ENCODE measurements around the gene KIFC3.
"Not testable (repeated sequence)": the region's sequence is repeated elsewhere in the genome, so short reads cannot be mapped to it uniquely, and the experiment has no call there.

The KIFC3 gene

DNA sequence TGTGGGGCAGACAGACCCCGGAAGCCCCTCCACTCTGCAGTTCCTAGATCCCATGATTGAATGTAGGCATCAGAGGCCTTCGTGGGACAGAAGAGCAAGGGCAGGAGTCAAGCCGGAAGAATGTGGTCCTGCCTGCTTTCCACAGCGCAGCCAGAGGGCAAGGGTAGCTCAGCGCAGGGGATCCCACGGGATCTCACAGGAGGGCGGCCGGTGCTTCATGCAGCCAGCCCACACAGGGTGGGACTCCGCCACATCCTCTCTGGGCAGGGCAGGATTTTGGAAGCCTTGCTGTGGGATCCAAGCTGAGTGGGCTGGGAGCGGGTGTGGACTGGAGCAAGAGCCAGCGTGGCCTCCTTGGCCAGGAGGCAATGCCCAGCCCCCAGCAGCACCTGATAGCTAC is 53.7 kb downstream of the KIFC3 start:
- Histone ChIP-seq H3K27ac (ENCODE audit: low read length) (no peak overlapping the region), H3K9ac (ENCODE audit: low read length) (no peak overlapping the region), H3K27me3 (ENCODE audit: low read depth, low read length) (no peaks in the 10 kb centered on the region), H4K20me1 (ENCODE audit: insufficient read depth, low read length) (no peaks in the 10 kb centered on the region), H3K4me1 (ENCODE audit: low read length) (no peaks in the 10 kb centered on the region), H3K79me2 (ENCODE audit: low read length) (no peaks in the 10 kb centered on the region), H3K9me3 (ENCODE audit: insufficient read depth, low read length) (no peaks in the 10 kb centered on the region), H2AFZ (ENCODE audit: low read depth, low read length) (no peak overlapping the region), H3K4me2 (ENCODE audit: low read length) (no peak overlapping the region), H3K36me3 (replicated peaks; ENCODE audit: low read depth, low read length) (no peaks in the 10 kb centered on the region), H3K4me3 (ENCODE audit: low read length) (no peak overlapping the region)
- TF ChIP-seq, protein P1, sequence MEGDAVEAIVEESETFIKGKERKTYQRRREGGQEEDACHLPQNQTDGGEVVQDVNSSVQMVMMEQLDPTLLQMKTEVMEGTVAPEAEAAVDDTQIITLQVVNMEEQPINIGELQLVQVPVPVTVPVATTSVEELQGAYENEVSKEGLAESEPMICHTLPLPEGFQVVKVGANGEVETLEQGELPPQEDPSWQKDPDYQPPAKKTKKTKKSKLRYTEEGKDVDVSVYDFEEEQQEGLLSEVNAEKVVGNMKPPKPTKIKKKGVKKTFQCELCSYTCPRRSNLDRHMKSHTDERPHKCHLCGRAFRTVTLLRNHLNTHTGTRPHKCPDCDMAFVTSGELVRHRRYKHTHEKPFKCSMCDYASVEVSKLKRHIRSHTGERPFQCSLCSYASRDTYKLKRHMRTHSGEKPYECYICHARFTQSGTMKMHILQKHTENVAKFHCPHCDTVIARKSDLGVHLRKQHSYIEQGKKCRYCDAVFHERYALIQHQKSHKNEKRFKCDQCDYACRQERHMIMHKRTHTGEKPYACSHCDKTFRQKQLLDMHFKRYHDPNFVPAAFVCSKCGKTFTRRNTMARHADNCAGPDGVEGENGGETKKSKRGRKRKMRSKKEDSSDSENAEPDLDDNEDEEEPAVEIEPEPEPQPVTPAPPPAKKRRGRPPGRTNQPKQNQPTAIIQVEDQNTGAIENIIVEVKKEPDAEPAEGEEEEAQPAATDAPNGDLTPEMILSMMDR (IDR thresholded peaks at IDR 0.05; ENCODE audit: low read depth, low read length) = no peak
- no peak for TF ChIP-seq EZH2phosphoT487 (IDR thresholded peaks at IDR 0.05; ENCODE audit: low read depth)

DNA sequence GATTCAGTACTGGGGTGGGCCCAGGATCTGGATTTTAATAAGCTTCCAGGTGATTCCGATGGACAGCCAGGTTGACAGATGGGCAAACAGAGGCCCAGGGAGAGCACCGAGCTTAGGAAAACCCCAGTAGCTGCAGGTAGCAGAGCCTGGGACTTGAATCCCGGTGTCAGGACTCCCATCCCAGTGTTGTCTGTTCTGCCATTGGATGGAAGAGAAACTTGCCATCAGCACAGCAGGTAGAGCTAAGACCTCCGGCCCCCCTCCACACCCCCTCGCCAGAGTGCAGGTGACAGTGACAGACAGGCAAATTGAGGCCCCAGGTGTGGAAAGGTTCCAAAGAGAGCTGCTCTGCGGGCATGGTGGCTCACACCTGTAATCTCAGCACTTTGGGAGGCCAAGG is 54.3 kb downstream of the KIFC3 start:
- Histone ChIP-seq H4K20me1 (ENCODE audit: insufficient read depth, low read length) (no peaks in the 10 kb centered on the region), H3K4me1 (ENCODE audit: low read length) (no peaks in the 10 kb centered on the region), H2AFZ (ENCODE audit: low read depth, low read length) (no peak overlapping the region), H3K27me3 (ENCODE audit: low read depth, low read length) (no peaks in the 10 kb centered on the region), H3K4me3 (ENCODE audit: low read length) (no peak overlapping the region), H3K79me2 (ENCODE audit: low read length) (no peaks in the 10 kb centered on the region), H3K9ac (ENCODE audit: low read length) (no peak overlapping the region), H3K4me2 (ENCODE audit: low read length) (no peak overlapping the region), H3K9me3 (ENCODE audit: insufficient read depth, low read length) (no peaks in the 10 kb centered on the region), H3K27ac (ENCODE audit: low read length) (no peak overlapping the region), H3K36me3 (replicated peaks; ENCODE audit: low read depth, low read length) (no peaks in the 10 kb centered on the region)
- TF ChIP-seq, protein P1 (IDR thresholded peaks at IDR 0.05; ENCODE audit: low read depth, low read length) = no peak
- TF ChIP-seq EZH2phosphoT487 (IDR thresholded peaks at IDR 0.05; ENCODE audit: low read depth) = no peak

DNA sequence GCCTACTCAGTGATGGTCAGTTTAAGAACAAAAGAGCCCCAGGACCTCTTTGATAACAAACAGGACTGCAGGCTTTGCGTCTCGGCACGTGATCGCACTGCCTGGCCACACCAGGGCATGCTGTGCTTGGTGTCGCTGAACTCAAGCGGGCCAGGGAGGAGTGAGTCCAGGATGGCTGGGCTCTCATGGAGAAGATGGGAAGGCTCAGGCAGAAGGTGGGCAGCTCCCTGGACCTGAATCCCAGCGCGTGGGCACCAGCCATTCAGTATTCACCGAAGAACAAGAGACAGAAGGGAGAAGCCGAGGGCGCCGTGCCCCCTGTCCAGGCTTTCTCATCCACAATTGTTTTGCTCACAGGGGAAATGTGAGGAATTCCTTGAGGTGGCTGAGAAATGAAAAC is 54.8 kb downstream of the KIFC3 start:
- Histone ChIP-seq H3K27me3 (ENCODE audit: low read depth, low read length) (no peaks in the 10 kb centered on the region), H4K20me1 (ENCODE audit: insufficient read depth, low read length) (no peaks in the 10 kb centered on the region), H3K9ac (ENCODE audit: low read length) (no peak overlapping the region), H3K4me1 (ENCODE audit: low read length) (no peaks in the 10 kb centered on the region), H3K4me2 (ENCODE audit: low read length) (no peak overlapping the region), H3K4me3 (ENCODE audit: low read length) (no peak overlapping the region), H3K9me3 (ENCODE audit: insufficient read depth, low read length) (no peaks in the 10 kb centered on the region), H2AFZ (ENCODE audit: low read depth, low read length) (no peak overlapping the region), H3K27ac (ENCODE audit: low read length) (no peak overlapping the region), H3K36me3 (replicated peaks; ENCODE audit: low read depth, low read length) (no peaks in the 10 kb centered on the region), H3K79me2 (ENCODE audit: low read length) (no peaks in the 10 kb centered on the region)
- TF ChIP-seq EZH2phosphoT487 (IDR thresholded peaks at IDR 0.05; ENCODE audit: low read depth) = no peak
- TF ChIP-seq, protein P1 (IDR thresholded peaks at IDR 0.05; ENCODE audit: low read depth, low read length) = no peak

DNA sequence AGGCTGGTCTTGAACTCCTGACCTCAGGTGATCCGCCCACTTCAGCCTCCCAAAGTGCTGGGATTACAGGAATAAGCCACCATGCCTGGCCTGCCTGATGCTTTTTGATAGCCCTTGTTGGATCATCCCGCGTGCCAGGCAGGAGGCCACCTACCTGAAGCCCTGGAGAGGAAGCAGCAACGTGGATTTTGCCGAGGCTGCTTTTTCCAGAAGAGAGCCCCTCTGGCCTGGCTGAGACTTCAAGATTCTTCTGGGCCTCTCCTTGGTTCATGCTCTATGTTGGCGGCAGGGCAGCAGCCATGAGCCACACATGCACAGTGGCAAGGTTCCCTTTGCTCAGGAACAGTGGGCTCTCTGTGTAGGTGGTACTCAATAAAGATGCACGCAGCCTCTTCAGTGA is 55.2 kb downstream of the KIFC3 start:
- no peaks in the 10 kb centered on the region for H3K4me1 ChIP-seq (ENCODE audit: low read length)
- no peak overlapping the region for H3K27ac ChIP-seq (ENCODE audit: low read length)
- no peak overlapping the region for H3K4me2 ChIP-seq (ENCODE audit: low read length)
- H3K79me2 ChIP-seq (ENCODE audit: low read length) = no peaks in the 10 kb centered on the region
- H2AFZ ChIP-seq (ENCODE audit: low read depth, low read length) = no peak overlapping the region
- H3K9me3 ChIP-seq (ENCODE audit: insufficient read depth, low read length) = no peaks in the 10 kb centered on the region
- TF ChIP-seq, protein P1 (IDR thresholded peaks at IDR 0.05; ENCODE audit: low read depth, low read length) = no peak
- TF ChIP-seq EZH2phosphoT487 (IDR thresholded peaks at IDR 0.05; ENCODE audit: low read depth) = no peak
- no peaks in the 10 kb centered on the region for H3K36me3 ChIP-seq (replicated peaks; ENCODE audit: low read depth, low read length)
- H3K27me3 ChIP-seq (ENCODE audit: low read depth, low read length) = no peaks in the 10 kb centered on the region
- H3K4me3 ChIP-seq (ENCODE audit: low read length) = no peak overlapping the region
- H3K9ac ChIP-seq (ENCODE audit: low read length) = no peak overlapping the region
- no peaks in the 10 kb centered on the region for H4K20me1 ChIP-seq (ENCODE audit: insufficient read depth, low read length)

DNA sequence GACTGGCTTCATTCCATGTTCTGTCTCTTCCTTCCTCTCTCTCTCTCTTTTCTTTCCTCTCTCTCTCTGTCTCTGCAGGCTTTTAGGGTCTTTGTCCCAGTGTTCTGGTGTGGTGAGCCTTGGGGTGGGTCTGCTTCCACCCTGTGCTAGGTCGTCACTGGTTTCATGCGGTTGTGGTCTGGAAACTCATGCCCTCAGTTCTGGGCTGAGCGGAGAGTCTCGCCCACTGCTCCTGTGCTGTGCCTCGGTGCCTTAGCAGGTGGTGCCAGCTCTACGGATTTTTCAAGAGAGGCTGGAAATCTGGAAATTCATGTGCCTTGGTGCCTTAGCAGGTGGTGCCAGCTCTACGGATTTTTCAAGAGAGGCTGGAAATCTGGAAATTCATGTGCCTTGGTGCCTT is 56.0 kb downstream of the KIFC3 start:
- not testable (repeated sequence) for H3K4me3 ChIP-seq (ENCODE audit: low read length); H3K36me3 ChIP-seq (replicated peaks; ENCODE audit: low read depth, low read length); H3K4me2 ChIP-seq (ENCODE audit: low read length); H4K20me1 ChIP-seq (ENCODE audit: insufficient read depth, low read length); H3K4me1 ChIP-seq (ENCODE audit: low read length); H3K27ac ChIP-seq (ENCODE audit: low read length); H2AFZ ChIP-seq (ENCODE audit: low read depth, low read length); H3K79me2 ChIP-seq (ENCODE audit: low read length); H3K9me3 ChIP-seq (ENCODE audit: insufficient read depth, low read length); H3K27me3 ChIP-seq (ENCODE audit: low read depth, low read length); H3K9ac ChIP-seq (ENCODE audit: low read length)

All from OCI-LY3 (cell line).